ENCODE measurements around the gene KCNH3.
"Not testable (repeated sequence)": the region's sequence is repeated elsewhere in the genome, so short reads cannot be mapped to it uniquely, and the experiment has no call there.

KCNH3 gene

DNA sequence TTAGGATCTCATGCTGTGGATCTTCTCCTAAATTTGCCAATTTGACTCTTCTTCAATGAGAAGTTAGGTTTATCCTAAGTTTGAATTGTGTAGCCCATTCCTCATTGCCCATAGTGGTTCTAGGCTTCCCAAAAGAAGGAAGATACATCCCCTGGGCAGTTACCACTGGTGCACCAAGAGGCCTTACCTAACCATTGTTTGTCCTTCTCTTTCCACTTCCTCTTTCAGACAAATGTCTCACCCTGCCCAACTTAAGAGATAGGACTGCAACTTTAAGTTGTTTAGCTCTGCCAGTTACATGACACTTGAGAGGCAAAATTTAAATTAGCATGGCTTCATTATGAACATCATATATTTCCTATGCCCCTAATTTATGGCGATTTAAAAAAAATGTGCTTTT is 9.4 kb upstream of the KCNH3 start:
- DNase-seq (ENCODE audit: low spot score) = no peak

DNA sequence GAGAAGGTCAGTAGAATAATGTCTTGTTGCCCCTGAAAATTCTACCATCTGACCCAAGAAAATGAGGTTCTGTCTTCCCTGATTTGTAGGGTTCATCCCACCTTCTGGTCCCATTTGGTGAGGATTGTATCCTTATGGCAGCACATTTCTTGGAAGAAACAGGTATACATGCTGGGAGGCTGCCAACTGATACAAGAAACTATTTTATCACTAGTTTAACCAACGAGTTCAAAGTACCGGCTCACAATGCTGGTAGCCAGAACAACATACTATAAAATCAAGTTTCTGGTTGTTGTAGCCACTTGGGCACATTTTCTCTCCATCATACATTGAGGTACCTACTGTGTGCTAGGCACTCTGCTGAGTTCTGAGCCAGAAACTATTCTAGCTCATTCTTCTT is 7.1 kb upstream of the KCNH3 start:
- DNase-seq (ENCODE audit: low spot score) = no peak

DNA sequence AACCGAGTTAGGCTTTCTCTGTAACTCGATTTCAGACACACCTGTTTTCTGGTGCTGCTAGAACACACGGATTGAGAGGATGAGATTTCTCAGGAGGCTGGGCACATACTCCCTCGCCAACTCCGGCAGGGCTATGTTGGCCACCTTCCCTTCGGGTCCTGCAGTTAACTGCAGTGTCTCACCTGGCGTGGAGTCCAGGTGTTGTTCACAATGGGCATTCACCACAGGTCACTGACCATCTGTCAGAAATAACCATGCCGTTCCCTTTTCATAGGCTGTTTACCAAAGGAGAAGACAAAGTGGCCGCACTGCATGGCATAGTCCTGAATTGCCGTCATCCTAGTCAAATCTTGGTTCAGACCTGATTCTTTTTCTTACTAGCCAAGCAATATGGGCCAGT is 5.5 kb upstream of the KCNH3 start:
- DNase-seq (ENCODE audit: low spot score) = no peak

DNA sequence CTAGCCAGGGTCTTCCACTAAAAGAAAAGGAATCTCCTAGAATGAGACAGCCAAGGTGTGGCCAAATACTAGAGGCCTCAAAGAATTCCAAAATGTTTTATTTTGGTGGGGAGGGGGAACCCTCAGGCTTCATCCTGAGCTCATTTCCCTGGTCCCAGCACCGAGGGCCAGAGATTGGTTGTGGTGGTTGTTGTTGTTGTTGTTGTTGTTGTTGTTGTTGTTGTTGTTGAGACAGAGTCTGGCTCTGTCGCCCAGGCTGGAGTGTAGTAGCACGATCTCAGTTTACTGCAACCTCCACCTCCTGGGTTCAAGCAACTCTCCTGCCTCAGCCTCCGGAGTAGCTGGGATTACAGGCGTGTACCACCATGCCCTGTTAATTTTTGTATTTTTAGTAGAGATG is 4.7 kb upstream of the KCNH3 start:
- not testable (repeated sequence) for DNase-seq (ENCODE audit: low spot score)

DNA sequence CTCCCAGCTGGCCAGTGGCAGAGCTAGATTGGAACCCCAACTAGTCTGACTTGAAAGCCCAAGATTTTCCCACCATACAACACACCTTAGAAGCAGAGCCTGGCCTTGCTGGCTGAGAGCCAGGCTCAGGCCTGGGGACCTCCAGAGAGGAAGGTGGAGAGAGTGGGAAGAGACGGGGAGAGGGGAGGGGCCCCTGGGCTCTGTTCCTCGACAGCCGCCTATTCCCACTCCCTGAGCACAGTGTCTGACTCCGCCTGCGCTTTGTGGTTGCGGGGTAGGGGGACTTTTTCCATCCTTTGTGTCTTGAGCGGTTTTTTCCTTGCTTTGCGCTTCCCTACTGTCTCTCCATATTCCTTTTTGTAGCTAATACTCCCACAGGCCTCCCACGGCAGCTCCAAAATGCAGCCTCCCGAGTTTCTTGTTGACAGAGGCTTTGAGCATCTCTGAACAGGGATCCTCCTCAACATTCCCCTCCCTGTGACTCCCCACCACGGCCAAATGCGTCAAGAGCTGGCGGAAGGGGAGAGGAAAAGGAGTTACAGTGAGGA is 4.0 kb upstream of the KCNH3 start:
- DNase-seq (ENCODE audit: low spot score) = no peak

DNA sequence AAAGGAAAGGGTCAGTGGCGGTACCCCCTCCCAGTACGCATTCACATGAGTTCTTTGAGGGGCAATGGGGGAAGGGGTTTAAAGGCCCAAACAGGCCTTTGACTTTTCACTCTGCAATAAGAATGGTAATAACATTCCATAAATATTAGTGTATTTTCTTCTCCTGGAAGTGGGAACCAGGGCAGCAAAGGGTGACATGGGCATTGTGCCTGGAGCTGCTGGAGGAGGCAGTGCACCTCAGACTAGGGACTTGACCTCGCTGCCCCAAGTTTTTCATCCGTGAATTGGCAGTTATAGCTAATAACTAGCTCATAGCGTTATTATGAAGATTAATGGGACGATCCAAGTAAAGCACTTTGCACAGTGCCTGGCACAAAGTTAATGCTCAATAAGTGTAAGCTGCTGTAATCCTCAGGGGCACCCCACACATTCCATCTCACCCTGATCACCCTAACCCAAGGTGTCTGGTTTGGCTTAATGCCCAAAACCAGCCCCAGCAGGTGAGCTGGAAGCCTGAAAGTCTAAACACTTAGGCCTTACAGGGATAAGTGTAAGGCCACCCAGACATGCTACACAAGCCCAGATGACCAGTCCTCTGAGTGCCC is 2.8 kb upstream of the KCNH3 start:
- no peak for DNase-seq (ENCODE audit: low spot score)

DNA sequence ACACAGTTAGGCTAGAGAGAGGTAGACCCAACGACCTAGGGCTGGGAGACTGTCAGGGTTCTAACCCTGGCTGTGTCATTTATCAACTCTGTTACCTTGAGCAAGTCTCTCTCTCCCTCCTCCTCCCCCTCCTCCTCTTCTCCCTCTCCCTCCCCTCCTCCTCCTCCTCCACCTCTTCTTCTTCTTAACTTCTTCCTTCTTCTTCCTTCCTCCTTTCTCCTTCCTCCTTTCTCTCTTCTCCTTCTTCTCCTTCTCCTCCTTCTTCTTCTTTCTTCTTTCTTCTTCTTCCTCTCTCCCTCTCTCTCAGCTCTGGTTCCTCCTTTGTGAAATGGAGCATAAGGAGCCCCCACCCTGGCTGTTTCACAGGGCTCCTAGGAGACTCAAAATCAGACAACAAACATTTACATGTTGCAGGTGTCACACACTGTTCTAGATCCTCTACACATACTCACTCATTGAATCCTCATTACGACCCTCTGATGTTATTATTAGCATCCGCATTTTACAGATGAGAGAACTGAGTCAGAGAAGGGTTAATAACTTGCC is 2.2 kb upstream of the KCNH3 start:
- DNase-seq (ENCODE audit: low spot score) = no peak

DNA sequence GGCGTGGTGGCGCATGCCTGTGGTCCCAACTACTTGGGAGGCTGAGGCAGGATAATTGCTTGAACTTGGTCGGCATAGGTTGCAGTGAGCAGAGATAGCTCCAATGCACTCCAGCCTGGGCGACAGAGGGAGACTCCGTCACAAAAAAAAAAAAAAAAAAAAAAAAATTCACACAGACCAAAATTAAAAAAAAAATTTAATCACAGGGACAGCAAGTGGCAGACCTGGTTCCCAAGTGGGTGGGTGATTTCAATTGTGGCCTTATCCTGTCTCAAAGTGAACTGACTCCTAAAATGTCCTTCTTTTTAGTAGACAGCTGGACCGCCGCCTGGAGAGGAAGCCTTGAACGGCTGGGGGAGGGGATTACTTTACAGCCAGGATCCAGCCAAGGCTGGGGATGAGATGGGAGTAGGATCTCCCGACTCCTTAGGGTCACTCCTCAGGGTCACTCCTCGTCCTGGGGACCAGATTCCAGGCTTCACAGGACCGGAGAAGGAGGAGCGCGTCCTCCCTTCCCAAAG is 1.5 kb upstream of the KCNH3 start:
- DNase-seq (ENCODE audit: low spot score) = no peak

DNA sequence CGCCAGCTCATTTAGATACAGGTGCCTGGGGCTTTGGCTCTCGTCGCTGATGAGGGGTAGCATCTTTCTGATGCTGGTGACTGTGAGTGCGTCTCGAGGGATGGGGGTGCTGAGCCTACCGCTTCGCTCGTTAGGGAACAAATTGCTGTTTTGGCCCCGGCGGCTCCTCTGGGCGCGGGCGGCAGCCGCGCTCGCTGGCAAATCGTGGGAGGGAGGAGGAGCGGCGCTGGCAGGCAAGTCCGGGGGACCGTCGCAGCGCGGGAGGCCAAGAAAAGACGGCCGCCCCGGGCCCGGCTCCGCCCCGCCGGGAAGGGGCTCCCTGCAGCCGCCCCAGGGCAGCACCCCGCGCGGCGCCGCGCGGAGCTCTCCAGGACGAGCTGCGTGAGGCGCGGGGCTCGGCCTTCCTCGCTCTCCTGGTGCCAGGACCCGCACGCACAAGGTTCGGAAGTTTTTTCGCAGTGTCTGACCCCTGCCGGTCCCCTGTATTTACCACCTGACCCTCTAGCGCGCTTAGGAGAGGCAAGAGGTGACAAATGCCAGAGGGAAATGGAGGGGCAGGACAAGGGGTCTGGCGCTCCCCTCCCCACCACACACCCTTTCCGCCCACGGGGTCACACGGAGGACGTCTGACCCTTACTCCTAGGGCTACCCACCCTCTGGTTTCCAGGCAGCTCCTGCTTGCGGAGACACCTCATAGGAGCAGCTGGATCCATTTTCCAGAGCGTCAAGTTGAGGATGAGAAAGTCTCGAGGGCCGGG is 899 bp upstream of the KCNH3 start:
- DNase-seq (ENCODE audit: low spot score) = peak; percentile 12

DNA sequence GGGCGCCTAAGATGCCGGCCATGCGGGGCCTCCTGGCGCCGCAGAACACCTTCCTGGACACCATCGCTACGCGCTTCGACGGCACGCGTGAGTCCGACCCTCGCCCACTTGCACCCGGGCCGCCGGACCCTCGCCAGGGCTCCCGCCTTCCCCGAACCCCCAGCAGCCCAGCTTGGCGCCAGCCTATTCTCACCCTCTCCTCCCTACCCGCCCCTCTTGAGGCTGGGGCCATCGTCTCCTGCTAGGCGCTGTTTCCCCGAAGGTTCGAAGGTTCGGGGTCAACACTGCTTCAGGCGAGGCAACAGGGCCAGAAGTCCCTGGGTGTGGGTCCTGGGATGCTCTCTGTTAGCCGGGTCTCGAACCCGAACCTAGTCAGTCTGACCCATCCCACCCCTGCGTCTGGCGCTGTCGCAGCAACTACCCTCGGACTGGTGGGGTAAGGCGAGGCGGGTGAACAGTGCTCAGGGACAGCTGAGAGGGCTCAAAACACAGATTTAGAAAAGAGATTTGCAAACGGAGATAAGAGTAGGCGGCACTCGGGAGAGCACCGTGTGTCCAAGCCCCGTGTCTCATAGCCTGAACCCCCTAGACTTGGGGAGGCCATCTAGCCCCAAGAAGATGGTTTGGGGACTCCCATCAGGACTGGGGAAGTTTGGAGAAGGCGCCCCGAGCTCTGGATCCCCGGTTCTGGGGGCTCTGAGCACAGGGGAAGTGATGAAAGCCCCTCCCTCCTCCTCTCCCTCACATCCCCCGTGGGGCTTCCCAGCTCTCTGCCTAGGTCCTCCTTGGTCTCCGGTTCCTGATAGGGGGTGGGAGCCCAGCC is 787 bp downstream of the KCNH3 start:
- no peak for DNase-seq (ENCODE audit: low spot score)

DNA sequence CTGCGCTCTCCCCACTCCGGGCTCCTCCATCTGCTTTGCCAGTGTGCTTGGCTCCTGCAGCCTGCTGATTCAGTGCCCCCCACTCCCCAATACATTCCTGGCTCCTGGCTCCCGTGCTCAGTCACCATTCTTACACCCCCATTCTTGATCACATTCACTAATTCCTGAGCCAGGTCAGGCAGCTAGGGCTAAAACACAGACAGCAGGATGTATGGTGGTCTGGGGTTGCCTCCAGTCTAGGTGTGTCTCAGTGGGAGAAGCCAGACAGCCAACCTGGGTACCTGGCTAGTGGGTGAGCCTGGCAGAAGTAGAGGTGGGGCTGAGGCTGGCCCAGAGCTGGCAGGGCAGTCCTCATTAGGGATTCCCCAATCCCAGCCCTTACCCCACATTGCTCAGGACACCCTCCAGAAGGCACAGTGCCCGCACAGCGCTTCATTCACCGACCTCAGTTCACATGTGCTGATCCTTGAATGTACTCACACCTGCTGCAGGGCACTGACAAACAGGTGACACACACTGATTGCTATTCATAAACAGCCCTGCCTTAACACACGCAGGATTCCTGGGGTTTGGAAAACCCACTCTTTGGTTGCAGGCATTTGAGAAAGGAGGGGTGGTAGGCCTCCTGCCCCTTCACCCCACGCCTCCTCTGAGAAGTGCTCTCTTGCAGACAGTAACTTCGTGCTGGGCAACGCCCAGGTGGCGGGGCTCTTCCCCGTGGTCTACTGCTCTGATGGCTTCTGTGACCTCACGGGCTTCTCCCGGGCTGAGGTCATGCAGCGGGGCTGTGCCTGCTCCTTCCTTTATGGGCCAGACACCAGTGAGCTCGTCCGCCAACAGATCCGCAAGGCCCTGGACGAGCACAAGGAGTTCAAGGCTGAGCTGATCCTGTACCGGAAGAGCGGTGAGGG is 1.7 kb downstream of the KCNH3 start:
- no peak for DNase-seq (ENCODE audit: low spot score)

DNA sequence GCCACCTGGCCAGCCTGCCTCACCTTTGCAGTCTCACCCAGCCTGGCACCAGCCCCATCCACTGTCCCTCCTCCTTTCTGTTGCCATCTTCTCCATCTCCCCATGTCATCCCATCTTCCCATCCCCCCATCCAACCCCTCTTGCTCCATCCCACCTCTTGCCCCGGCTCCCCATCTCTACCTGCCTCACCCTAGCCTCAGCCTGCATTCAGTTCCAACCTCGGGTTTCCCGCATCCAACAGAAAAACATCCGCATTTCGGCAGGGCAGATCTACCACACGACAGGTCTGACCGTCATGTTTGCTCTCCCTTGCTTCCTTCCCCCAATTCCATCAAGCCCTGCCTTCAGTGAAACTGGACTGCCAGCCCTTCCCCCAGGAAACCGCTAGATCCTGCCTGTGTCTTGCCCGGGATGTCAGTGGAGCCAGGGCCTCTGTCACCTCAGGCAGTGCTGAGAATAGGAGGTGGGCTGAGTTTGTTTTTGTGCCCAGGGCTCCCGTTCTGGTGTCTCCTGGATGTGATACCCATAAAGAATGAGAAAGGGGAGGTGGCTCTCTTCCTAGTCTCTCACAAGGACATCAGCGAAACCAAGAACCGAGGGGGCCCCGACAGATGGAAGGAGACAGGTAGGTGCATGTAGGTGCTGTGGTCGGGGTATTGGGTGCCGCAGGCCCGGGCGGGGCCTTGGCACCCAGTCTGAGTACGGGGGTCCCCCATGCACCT is 2.5 kb downstream of the KCNH3 start:
- no peak for DNase-seq (ENCODE audit: low spot score)

DNA sequence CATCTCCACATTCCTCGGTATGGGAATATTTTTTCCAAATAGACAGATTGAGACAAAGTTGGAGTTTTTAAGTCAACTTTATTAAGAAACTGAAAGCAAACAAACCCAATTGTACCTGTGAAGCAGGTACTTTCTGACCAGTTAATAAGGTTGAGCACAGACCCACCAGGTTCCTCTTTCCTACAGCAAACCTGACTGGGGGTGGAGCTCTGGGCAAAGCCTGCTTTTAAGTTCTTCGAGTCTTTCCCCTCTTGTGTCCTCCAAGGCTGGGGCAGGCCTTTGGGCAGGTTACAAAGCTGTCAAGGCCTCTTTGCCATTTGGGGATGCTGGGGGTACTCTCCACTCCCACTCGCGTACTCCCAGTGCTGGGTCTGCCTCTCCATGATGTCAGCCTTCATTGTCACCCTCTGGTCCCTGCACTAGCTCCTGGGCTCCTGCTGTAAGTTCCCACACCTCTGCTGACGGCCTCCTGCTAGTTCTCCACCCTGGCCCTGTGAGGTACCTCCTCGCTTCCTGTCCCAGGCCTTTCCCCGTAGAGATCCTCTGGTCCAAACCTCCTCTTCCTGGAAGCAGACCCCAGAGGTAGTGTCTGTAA is 3.2 kb downstream of the KCNH3 start:
- no peak for DNase-seq (ENCODE audit: low spot score)

DNA sequence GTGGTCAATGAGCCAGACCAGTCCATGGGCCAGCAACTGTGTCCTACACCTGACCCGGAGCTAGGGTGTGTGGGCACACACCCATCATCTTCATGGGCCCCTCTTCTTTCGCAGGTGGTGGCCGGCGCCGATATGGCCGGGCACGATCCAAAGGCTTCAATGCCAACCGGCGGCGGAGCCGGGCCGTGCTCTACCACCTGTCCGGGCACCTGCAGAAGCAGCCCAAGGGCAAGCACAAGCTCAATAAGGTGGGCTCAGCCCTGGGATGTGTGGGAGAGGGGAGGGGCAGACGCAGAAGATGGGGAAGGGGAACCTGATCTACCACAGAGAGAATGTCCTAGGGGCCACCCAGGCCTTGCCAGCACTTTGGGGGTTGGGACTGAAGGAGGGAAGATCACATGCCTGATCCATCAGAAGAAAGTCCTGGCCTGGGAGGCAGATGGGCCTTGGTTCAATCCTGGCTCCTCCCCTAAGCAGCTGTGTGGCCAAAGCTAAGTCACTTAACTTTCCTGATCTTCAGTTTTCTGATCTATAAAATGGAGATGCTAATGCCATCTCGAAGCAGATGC is 3.8 kb downstream of the KCNH3 start:
- no peak for DNase-seq (ENCODE audit: low spot score)

DNA sequence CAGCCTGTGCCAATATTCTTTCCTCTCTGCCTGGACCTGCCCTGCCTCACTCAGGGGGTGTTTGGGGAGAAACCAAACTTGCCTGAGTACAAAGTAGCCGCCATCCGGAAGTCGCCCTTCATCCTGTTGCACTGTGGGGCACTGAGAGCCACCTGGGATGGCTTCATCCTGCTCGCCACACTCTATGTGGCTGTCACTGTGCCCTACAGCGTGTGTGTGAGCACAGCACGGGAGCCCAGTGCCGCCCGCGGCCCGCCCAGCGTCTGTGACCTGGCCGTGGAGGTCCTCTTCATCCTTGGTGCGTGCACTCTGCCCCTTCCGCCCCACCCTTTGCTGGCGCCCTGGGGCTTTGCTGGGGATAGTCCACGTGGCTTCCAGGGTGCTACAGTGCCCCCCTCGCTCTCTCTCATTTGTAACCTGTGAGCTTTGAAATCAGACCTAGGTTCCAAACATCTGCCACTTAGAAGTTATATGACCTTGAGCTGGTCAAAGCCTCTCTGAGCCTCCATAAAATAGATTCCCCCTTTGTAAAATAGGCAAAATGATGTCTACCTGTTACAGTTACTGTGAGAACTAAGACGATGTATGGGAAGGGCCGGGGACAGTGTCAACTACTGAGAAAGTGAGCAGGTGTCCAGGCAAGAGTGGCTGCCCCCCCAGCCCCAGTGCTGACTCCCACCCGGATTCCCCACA is 4.5 kb downstream of the KCNH3 start:
- DNase-seq (ENCODE audit: low spot score) = no peak

DNA sequence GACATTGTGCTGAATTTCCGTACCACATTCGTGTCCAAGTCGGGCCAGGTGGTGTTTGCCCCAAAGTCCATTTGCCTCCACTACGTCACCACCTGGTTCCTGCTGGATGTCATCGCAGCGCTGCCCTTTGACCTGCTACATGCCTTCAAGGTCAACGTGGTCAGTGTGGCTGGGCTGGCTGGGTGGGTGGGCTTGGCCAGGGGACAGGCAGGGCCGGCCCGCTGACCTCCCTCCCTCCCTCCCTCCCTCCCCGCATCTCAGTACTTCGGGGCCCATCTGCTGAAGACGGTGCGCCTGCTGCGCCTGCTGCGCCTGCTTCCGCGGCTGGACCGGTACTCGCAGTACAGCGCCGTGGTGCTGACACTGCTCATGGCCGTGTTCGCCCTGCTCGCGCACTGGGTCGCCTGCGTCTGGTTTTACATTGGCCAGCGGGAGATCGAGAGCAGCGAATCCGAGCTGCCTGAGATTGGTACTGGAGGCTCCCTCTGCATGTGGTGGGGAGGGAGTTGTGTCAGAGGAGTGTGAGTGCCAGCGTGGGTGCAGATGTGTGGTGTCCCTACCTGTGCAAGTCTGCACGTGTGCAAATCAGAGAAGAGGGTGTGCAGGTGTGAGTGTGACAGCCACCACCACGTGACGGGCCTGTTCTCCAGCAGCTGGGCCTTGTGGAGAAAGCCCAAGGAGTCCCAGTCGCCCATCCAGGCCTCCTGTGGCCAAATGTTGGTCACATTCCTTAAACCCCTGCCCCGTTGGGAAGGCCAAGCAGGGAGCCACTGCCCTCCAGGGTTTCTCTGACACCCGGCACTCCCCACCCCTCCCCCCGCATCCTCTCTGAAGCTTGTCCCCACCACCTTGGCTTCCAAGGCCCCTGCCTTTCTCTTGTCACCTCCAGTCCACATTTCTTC is 5.3 kb downstream of the KCNH3 start:
- DNase-seq (ENCODE audit: low spot score) = no peak

DNA sequence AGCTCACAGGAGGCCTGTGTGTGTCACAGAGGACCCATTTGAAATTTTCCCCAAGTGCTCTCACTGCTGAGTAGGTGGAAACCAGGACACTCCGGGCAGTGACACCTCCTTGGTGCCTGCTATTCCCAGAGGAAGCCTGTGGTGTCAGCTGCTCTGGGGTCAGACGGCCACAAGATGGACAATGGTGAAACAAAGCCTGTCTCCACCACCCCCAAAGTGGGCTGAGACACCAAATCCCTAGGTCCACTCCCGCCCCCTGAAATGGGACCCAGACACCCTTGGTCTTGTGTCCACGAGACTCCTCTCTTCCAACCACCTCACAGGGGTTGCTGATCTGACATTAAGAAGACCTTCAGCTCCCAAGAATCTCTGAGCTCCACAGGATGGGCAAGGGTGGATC is 7.0 kb downstream of the KCNH3 start:
- no peak for DNase-seq (ENCODE audit: low spot score)

DNA sequence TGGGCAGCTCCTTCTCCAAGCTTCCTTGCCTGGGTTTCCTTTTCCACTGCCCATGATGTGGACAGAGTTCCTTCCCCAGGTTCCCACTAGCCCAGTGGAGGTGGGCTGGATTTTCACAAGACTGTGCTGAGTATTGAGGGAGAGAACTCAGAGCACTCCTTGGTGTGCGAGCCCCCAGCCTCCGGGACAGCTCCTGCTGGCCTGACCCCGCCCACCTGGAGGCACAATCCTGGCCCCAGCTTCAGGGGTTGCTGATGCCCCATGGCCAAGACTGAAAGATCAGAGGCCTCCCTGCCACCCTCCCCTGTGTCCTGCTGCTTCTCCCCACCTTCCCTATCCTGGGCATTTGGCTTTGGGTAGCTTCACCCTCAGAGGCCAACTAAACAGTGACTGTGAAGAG is 7.7 kb downstream of the KCNH3 start:
- no peak for DNase-seq (ENCODE audit: low spot score)

Measured in CD4-positive, alpha-beta T cell treated with Interleukin-2 at 100 ng/mL for 4 hours (primary cell).